GM21825 (cell line): Measurements from ENCODE around the gene REN.

Experiments used
- ATAC-seq: cut with Tn5 transposase; IDR thresholded peaks from one replicate; pipeline ENCODE4 v1.9.1; 2021; ENCODE audit warnings: mild to moderate bottlenecking, moderate library complexity; ENCODE audit not compliant: unreplicated experiment

Gene REN

GRCh38 chr1:204154568-204155255, 11.4 kb downstream of the REN start:
- no peak for ATAC-seq

- ATAC-seq = no peak
Observed at GRCh38 chr1:204153667-204154066, 12.5 kb downstream of the REN start.

DNA sequence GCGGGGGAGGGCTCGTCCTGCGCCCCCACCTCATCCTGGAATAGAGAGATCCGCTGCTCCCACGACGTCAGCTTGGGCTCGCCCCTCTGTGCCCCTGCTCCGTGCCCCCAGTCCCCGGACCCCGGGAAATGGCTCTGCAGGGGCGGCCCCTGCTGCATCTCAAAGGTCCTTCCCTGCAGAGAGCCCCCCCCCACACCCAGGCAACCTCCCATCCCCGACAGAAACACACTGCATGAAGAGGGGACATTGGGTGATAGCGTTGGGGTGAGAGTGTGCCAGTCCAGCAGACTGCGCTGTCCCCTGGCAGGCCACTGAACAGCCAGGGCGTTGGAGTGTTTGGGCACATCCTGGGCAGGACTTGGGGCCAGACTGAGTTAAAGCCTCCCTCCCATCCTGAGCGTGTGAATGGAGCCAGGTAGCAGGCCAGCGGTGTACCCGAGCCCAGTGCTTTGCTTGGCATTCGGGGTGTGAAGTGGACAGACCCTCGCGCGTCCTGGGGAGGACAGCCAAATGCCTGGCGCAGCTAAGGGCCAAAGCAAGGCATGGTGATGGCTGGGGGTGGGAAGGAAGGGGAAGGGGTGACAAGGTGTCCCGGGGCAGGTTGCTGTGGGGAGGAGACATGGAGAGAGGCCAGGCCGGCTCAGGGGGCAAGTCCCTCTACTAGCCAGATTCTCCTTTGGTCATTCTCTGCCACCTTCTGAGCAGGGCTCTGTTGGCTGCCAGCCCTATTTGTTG, 13.7 kb downstream of the REN start:
- no peak for ATAC-seq

- ATAC-seq = no peak
Observed at GRCh38 chr1:204151552-204152309, 14.4 kb downstream of the REN start, which contains the start of gene ETNK2. ETNK2 (minus strand) TSS chr1:204152044; CDS start chr1:204151852, 192 bp downstream.

- ATAC-seq = no peak
Observed at GRCh38 chr1:204150702-204151551, 15.2 kb downstream of the REN start.

- ATAC-seq = no peak
Observed at GRCh38 chr1:204149635-204150565, 16.2 kb downstream of the REN start.

DNA sequence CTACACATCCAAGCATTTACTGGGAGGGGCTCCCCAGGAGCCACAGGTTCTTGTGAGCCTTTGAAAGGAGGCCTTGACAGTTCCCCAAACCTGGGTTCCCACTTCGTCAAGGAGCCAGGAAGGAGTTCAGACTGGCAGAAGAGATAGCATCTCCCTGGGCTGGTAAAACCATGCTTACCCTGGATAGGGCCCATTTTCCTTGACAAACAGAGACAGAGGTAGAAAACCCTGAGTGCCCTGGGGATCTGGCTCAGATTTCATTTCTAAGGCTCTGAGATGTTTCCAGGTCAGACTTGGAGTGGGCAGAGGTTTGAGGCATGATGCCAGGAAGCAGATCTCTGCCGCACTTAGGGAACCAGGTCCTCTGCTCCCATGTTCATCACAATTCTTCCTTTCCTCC, 17.0 kb downstream of the REN start:
- ATAC-seq = no peak

- no peak for ATAC-seq
Observed at GRCh38 chr1:204147406-204148383, 18.4 kb downstream of the REN start.

- ATAC-seq = no peak
Observed at GRCh38 chr1:204146965-204147364, 19.2 kb downstream of the REN start.

- no peak for ATAC-seq
Observed at GRCh38 chr1:204146309-204146708, 19.8 kb downstream of the REN start.

DNA sequence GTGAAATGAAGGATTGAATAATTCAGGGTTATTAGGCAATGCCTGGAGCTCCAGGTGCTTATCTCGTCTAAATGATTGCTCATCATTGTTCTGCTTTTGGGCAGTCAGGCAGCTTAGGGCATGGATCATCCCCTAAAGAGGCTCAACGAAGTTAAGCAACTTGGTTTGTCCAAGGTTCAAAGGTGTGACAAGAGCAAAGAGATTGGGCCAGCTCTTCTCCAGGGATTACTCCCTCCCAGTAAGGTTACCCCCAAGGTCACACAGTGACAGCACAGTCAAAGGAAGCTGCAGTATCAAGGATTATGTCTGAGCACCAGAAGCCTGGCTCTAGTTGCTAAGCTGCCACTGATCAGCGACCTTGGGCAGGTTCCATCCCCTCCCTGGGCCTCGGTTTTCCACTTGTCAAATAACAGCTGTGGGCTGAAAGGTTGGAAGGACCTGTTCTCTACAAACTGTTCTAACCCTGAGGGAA, 21.1 kb downstream of the REN start:
- ATAC-seq = no peak

DNA sequence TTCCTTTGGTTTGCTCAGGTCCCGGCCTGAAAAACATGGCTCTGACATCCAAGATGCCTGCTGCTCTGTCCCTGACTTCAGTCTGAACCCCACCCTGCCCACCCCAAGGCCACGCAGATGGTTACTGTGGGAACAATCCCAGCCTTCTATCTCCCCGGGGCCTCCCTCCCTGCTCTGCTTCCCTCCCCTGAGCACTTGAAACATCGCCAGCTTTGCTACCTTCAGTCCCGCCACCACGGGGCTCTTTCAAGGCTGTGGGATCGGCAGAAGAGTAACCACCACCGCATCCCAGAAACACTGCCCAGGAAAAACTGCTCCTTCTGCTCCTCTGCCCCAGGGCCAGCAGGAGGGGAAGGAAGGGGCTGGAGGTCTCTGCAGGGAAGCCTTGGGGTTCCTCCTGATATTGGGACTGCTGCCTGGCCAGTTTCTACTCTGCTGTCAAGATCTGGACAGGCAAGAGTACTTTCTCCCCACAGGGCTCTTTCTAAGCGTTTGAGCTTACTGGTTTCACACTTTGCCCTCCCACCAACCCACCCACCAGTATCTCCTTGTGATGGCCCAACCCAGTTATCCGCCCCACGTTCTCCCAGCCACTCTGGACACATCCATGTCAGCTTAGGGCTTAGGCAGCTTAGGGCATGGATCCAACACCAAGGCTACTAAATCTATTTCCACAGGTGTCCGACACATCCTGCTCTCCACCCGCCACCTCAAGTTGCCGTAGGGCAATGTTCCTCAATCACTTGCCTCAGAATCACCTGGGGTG, 22.7 kb downstream of the REN start:
- no peak for ATAC-seq

DNA sequence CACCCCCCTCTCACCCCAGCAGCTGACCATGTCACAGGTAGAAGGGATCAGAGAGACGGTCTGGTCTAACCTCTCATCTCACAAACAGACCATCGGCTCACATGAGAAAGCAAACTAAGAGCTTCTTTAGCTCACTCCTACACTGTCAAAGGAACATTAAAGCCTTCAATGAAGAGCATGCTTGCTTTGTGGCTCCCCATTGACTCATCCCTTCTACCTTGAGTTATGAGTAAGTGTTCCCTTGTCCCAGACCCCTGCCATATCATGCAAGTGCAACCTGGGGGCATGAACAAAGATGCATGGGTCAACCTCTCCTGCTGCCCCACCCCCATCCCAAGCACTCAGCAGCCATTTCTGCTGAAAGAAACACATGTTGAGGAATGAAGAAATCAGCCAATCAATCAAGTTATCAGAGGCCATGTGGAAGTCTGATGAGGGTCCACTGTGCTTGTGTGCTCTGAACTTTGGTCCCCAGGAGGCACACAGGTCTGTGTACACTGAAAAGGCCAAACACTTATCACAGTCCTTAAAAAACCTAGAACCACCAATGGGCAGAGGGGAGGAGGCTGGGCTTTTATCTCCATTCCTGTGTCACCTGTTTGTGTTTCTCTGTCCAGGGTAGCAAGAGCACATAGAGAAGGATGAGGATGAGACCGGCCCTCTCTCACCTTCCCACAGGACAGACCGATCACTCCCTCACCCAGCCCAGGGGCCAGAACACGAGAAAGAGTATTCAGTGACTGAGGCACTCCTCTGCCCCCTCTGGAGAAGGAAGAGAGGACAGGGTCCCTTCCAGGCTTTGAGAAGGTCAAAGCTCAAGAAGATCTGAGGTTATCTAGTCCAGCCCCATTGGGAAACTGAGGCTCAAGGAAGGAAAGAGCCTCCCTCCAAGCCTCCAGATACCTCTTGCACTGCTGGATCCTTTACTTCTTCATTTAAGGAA, 23.8 kb downstream of the REN start:
- no peak for ATAC-seq

- ATAC-seq = no peak
Observed at GRCh38 chr1:204141131-204141530, 25.0 kb downstream of the REN start.

DNA sequence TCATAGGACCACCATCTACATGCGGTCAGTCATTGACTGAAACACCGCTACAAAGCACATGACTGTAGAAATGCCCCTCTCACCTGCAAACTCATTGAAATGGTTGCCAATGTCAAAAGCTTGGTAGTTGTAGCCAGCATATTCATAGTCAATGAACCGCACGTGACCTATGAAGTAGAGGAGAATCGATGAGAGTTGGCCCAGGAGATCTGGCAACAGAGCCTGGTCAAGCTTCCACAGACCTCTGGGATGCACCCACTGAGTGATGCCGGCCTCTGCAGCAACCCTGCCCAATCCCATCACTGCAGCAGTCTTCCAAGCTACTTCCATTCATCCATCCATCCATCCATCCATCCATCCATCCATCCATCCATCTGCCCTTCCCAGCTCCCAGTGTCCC, 26.2 kb downstream of the REN start:
- ATAC-seq = no peak

- no peak for ATAC-seq
Observed at GRCh38 chr1:204139088-204139487, 27.0 kb downstream of the REN start.

GRCh38 chr1:204136814-204137213, 29.3 kb downstream of the REN start:
- no peak for ATAC-seq
